Measurements from ENCODE around the gene CORO2A. TPM values are rescaled to one million over a fixed set of nuclear protein-coding genes. Genes with fewer than 3 reads are reported as not detected.

CORO2A gene
- total and polyA plus RNA-seq, 2 of the 13 experiments (the other 11 are each of a cell fraction or from before 2014, with no cell fraction given): 14.4 to 15.3 TPM

DNA sequence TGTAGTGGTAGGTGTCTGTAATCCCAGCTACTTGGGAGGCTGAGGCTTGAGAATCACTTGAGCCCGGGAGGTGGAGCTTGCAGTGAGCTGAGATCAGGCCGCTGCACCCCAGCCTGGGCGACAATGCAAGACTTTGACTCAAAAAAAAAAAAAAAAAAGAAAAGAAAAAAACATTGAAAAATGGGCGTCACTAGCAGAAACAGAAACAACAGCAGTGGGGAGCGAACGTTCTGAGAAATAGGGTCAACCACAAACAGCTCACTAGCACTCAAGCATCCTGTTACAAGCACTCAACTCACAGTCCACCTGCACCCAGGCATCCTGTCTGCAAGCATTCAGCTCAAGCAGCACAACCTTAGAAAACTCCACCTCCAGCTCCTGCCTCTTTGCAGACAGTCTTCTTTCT, 90.6 kb downstream of the CORO2A start:
- Histone ChIP-seq H3K9ac (ENCODE audit: insufficient read depth, low read depth, low read length) (no peak overlapping the region), H3K36me3 (replicated peaks in 1 of 2; ENCODE audit: control insufficient read depth in 1 of 2, insufficient read depth in 2 of 2, low read length in 2 of 2) (peaks cover 9 to 42% of the 10 kb centered on the region in 2 experiments; a peak in 4 of 5 replicates), H3K9me3 (ENCODE audit: low read length) (no peaks in the 10 kb centered on the region), H3K4me1 (ENCODE audit: insufficient read depth, low read length) (peaks cover 12% of the 10 kb centered on the region), H3K27me3 (ENCODE audit: control insufficient read depth in 1 of 2, insufficient read depth in 2 of 2, low read length in 2 of 2) (no peaks in the 10 kb centered on the region), H3K27ac (ENCODE audit: extremely low read length, insufficient read depth, low read length) (no peak overlapping the region), H3K79me2 (ENCODE audit: insufficient read depth, low read length) (no peaks in the 10 kb centered on the region), H3K4me2 (ENCODE audit: low read depth, low read length) (no peak overlapping the region), H2AFZ (ENCODE audit: low read length) (no peak overlapping the region), H3K4me3 (replicated peaks in 1 of 3; ENCODE audit: insufficient read depth in 1 of 3, low read depth in 2 of 3, low read length in 3 of 3) (no peak overlapping the region), H4K20me1 (ENCODE audit: insufficient read depth, low read length) (no peaks in the 10 kb centered on the region)
- 95% methylated on average over 6 of the region's 6 CpGs for WGBS (ENCODE audit: low lambda C conversion rate)
- ATAC-seq: no peak
- ChIA-PET CTCF (ENCODE audit: low intra/inter-chr PET ratio, low total read pairs) (no interaction called here), POLR2A (no interaction called here)
- no TSS peak for BruUV-seq (replicated peaks)
- no peak for FAIRE-seq
- intact Hi-C loops (cut with micrococcal nuclease; ENCODE audit: unreplicated experiment): no loop called here
- DNase-seq (ENCODE audit: low spot score): no peak
- in situ Hi-C loops (cut with HindIII; ENCODE audit: extremely low pct_ligation_motif_present, low pct_unique_long_range_greater_than_20kb): no loop called here
- TF ChIP-seq MYC (CRISPR knock-in tag; IDR thresholded peaks at IDR 0.05; ENCODE audit: borderline replicate concordance): no peak
- TF ChIP-seq, protein P1, sequence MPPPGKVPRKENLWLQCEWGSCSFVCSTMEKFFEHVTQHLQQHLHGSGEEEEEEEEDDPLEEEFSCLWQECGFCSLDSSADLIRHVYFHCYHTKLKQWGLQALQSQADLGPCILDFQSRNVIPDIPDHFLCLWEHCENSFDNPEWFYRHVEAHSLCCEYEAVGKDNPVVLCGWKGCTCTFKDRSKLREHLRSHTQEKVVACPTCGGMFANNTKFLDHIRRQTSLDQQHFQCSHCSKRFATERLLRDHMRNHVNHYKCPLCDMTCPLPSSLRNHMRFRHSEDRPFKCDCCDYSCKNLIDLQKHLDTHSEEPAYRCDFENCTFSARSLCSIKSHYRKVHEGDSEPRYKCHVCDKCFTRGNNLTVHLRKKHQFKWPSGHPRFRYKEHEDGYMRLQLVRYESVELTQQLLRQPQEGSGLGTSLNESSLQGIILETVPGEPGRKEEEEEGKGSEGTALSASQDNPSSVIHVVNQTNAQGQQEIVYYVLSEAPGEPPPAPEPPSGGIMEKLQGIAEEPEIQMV (CRISPR knock-in tag; IDR thresholded peaks at IDR 0.05; ENCODE audit: low read depth): no peak
- TF ChIP-seq BORCS8-MEF2B (CRISPR knock-in tag; IDR thresholded peaks at IDR 0.05): no peak
- TF ChIP-seq, protein P2, sequence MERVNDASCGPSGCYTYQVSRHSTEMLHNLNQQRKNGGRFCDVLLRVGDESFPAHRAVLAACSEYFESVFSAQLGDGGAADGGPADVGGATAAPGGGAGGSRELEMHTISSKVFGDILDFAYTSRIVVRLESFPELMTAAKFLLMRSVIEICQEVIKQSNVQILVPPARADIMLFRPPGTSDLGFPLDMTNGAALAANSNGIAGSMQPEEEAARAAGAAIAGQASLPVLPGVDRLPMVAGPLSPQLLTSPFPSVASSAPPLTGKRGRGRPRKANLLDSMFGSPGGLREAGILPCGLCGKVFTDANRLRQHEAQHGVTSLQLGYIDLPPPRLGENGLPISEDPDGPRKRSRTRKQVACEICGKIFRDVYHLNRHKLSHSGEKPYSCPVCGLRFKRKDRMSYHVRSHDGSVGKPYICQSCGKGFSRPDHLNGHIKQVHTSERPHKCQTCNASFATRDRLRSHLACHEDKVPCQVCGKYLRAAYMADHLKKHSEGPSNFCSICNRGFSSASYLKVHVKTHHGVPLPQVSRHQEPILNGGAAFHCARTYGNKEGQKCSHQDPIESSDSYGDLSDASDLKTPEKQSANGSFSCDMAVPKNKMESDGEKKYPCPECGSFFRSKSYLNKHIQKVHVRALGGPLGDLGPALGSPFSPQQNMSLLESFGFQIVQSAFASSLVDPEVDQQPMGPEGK (CRISPR knock-in tag; IDR thresholded peaks at IDR 0.05): no peak
- no peak for TF ChIP-seq ZNF17 (CRISPR knock-in tag; IDR thresholded peaks at IDR 0.05)
- TF ChIP-seq ZNF510 (CRISPR knock-in tag; IDR thresholded peaks at IDR 0.05; ENCODE audit: low read depth): no peak
- TF ChIP-seq PTBP1 (IDR thresholded peaks at IDR 0.05; ENCODE audit: low read depth, low read length, poor library complexity, severe bottlenecking): no peak
- TF ChIP-seq YEATS2 (CRISPR knock-in tag; IDR thresholded peaks at IDR 0.05; ENCODE audit: borderline replicate concordance): no peak
- TF ChIP-seq, protein P3, sequence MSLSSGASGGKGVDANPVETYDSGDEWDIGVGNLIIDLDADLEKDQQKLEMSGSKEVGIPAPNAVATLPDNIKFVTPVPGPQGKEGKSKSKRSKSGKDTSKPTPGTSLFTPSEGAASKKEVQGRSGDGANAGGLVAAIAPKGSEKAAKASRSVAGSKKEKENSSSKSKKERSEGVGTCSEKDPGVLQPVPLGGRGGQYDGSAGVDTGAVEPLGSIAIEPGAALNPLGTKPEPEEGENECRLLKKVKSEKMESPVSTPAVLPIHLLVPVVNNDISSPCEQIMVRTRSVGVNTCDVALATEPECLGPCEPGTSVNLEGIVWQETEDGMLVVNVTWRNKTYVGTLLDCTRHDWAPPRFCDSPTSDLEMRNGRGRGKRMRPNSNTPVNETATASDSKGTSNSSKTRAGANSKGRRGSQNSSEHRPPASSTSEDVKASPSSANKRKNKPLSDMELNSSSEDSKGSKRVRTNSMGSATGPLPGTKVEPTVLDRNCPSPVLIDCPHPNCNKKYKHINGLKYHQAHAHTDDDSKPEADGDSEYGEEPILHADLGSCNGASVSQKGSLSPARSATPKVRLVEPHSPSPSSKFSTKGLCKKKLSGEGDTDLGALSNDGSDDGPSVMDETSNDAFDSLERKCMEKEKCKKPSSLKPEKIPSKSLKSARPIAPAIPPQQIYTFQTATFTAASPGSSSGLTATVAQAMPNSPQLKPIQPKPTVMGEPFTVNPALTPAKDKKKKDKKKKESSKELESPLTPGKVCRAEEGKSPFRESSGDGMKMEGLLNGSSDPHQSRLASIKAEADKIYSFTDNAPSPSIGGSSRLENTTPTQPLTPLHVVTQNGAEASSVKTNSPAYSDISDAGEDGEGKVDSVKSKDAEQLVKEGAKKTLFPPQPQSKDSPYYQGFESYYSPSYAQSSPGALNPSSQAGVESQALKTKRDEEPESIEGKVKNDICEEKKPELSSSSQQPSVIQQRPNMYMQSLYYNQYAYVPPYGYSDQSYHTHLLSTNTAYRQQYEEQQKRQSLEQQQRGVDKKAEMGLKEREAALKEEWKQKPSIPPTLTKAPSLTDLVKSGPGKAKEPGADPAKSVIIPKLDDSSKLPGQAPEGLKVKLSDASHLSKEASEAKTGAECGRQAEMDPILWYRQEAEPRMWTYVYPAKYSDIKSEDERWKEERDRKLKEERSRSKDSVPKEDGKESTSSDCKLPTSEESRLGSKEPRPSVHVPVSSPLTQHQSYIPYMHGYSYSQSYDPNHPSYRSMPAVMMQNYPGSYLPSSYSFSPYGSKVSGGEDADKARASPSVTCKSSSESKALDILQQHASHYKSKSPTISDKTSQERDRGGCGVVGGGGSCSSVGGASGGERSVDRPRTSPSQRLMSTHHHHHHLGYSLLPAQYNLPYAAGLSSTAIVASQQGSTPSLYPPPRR (CRISPR knock-in tag; IDR thresholded peaks at IDR 0.05; ENCODE audit: borderline replicate concordance): no peak
- TF ChIP-seq SALL1 (CRISPR knock-in tag; IDR thresholded peaks at IDR 0.05): no peak
- TF ChIP-seq TOE1 (CRISPR knock-in tag; IDR thresholded peaks at IDR 0.05): no peak
- no peak for TF ChIP-seq ZNF451 (CRISPR knock-in tag; IDR thresholded peaks at IDR 0.05)
- TF ChIP-seq ZNF782 (CRISPR knock-in tag; IDR thresholded peaks at IDR 0.05; ENCODE audit: borderline replicate concordance): no peak
- TF ChIP-seq, protein P4, sequence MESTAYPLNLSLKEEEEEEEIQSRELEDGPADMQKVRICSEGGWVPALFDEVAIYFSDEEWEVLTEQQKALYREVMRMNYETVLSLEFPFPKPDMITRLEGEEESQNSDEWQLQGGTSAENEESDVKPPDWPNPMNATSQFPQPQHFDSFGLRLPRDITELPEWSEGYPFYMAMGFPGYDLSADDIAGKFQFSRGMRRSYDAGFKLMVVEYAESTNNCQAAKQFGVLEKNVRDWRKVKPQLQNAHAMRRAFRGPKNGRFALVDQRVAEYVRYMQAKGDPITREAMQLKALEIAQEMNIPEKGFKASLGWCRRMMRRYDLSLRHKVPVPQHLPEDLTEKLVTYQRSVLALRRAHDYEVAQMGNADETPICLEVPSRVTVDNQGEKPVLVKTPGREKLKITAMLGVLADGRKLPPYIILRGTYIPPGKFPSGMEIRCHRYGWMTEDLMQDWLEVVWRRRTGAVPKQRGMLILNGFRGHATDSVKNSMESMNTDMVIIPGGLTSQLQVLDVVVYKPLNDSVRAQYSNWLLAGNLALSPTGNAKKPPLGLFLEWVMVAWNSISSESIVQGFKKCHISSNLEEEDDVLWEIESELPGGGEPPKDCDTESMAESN (CRISPR knock-in tag; conservative IDR thresholded peaks at IDR 0.05): no peak
- TF ChIP-seq ZNF264 (CRISPR knock-in tag; IDR thresholded peaks at IDR 0.05): no peak
- TF ChIP-seq MTF2 (CRISPR knock-in tag; IDR thresholded peaks at IDR 0.05; ENCODE audit: borderline replicate concordance): no peak

Data from HepG2 (cell line).